ENCODE data around the gene E2F4.

E2F4 gene

GRCh38 chr16:67154578-67155294 is 37.2 kb upstream of the E2F4 start:
- H3K27me3 Mint-ChIP-seq (ENCODE audit: low read depth), result no peaks in the 10 kb centered on the region

GRCh38 chr16:67155295-67156142 is 36.4 kb upstream of the E2F4 start:
- Mint-ChIP-seq H3K4me1 (ENCODE audit: low read depth) (peaks cover 55% of the 10 kb centered on the region), H3K4me3 (peak overlapping the region; percentile 78), H3K36me3 (ENCODE audit: low read depth) (peaks cover 39% of the 10 kb centered on the region), H3K27me3 (ENCODE audit: low read depth) (no peaks in the 10 kb centered on the region), H3K27ac (peak overlapping the region; percentile 99), H3K9me3 (no peaks in the 10 kb centered on the region)

More at GRCh38 chr16:67154578-67155294, 37.2 kb upstream of the E2F4 start:
- peaks cover 39% of the 10 kb centered on the region for H3K36me3 Mint-ChIP-seq (ENCODE audit: low read depth)
- peaks cover 55% of the 10 kb centered on the region for H3K4me1 Mint-ChIP-seq (ENCODE audit: low read depth)
- H3K9me3 Mint-ChIP-seq, result no peaks in the 10 kb centered on the region
- H3K27ac Mint-ChIP-seq, result no peak overlapping the region
- peak overlapping the region; percentile 78 for H3K4me3 Mint-ChIP-seq

GRCh38 chr16:67156143-67156844 is 35.7 kb upstream of the E2F4 start:
- Mint-ChIP-seq H3K27ac (peak overlapping the region; percentile 99), H3K9me3 (no peaks in the 10 kb centered on the region), H3K36me3 (ENCODE audit: low read depth) (peaks cover 42% of the 10 kb centered on the region), H3K4me1 (ENCODE audit: low read depth) (peaks cover 56% of the 10 kb centered on the region), H3K27me3 (ENCODE audit: low read depth) (no peaks in the 10 kb centered on the region), H3K4me3 (peak overlapping the region; percentile 59)

GRCh38 chr16:67157106-67157748 is 34.7 kb upstream of the E2F4 start:
- Mint-ChIP-seq H3K27me3 (ENCODE audit: low read depth) (no peaks in the 10 kb centered on the region), H3K27ac (peak overlapping the region; percentile 99), H3K36me3 (ENCODE audit: low read depth) (peaks cover 44% of the 10 kb centered on the region), H3K4me1 (ENCODE audit: low read depth) (peaks cover 56% of the 10 kb centered on the region), H3K9me3 (no peaks in the 10 kb centered on the region), H3K4me3 (peak overlapping the region; percentile 91)

GRCh38 chr16:67157892-67158635 is 33.9 kb upstream of the E2F4 start:
- peak overlapping the region; percentile 99 for H3K27ac Mint-ChIP-seq
- peaks cover 39% of the 10 kb centered on the region for H3K36me3 Mint-ChIP-seq (ENCODE audit: low read depth)
- peak overlapping the region; percentile 91 for H3K4me3 Mint-ChIP-seq
- H3K9me3 Mint-ChIP-seq, result no peaks in the 10 kb centered on the region
- no peaks in the 10 kb centered on the region for H3K27me3 Mint-ChIP-seq (ENCODE audit: low read depth)
- H3K4me1 Mint-ChIP-seq (ENCODE audit: low read depth), result peaks cover 54% of the 10 kb centered on the region

GRCh38 chr16:67158637-67159600 is 33.0 kb upstream of the E2F4 start:
- peaks cover 33% of the 10 kb centered on the region for H3K36me3 Mint-ChIP-seq (ENCODE audit: low read depth)
- no peaks in the 10 kb centered on the region for H3K9me3 Mint-ChIP-seq
- H3K27me3 Mint-ChIP-seq (ENCODE audit: low read depth), result no peaks in the 10 kb centered on the region
- peak overlapping the region; percentile 99 for H3K27ac Mint-ChIP-seq
- peaks cover 48% of the 10 kb centered on the region for H3K4me1 Mint-ChIP-seq (ENCODE audit: low read depth)
- H3K4me3 Mint-ChIP-seq, result peak overlapping the region; percentile 91

- H3K27me3 Mint-ChIP-seq (ENCODE audit: low read depth), result peaks cover 16% of the 10 kb centered on the region
- peaks cover 46% of the 10 kb centered on the region for H3K4me1 Mint-ChIP-seq (ENCODE audit: low read depth)
- H3K9me3 Mint-ChIP-seq, result no peaks in the 10 kb centered on the region
- no peak overlapping the region for H3K27ac Mint-ChIP-seq
- peak overlapping the region; percentile 56 for H3K4me3 Mint-ChIP-seq
- H3K36me3 Mint-ChIP-seq (ENCODE audit: low read depth), result peaks cover 30% of the 10 kb centered on the region
These were observed 30.3 kb upstream of the E2F4 start for GRCh38 chr16:67161595-67162058.

- Mint-ChIP-seq H3K36me3 (ENCODE audit: low read depth) (peaks cover 29% of the 10 kb centered on the region), H3K4me3 (peak overlapping the region; percentile 68), H3K9me3 (no peaks in the 10 kb centered on the region), H3K27me3 (ENCODE audit: low read depth) (peaks cover 19% of the 10 kb centered on the region), H3K4me1 (ENCODE audit: low read depth) (peaks cover 44% of the 10 kb centered on the region), H3K27ac (peak overlapping the region; percentile 50)
These were observed 29.3 kb upstream of the E2F4 start for GRCh38 chr16:67162506-67163163.

- Mint-ChIP-seq H3K27ac (peak overlapping the region; percentile 41), H3K9me3 (no peaks in the 10 kb centered on the region), H3K36me3 (ENCODE audit: low read depth) (peaks cover 26% of the 10 kb centered on the region), H3K27me3 (ENCODE audit: low read depth) (peaks cover 19% of the 10 kb centered on the region), H3K4me3 (peak overlapping the region; percentile 68), H3K4me1 (ENCODE audit: low read depth) (peaks cover 39% of the 10 kb centered on the region)
These were observed 28.6 kb upstream of the E2F4 start for GRCh38 chr16:67163164-67163998.

- Mint-ChIP-seq H3K9me3 (no peaks in the 10 kb centered on the region), H3K36me3 (ENCODE audit: low read depth) (peaks cover 22% of the 10 kb centered on the region), H3K4me3 (peak overlapping the region; percentile 68), H3K27me3 (ENCODE audit: low read depth) (peaks cover 19% of the 10 kb centered on the region), H3K27ac (peak overlapping the region; percentile 41), H3K4me1 (ENCODE audit: low read depth) (peaks cover 37% of the 10 kb centered on the region)
These were observed 27.9 kb upstream of the E2F4 start for GRCh38 chr16:67163999-67164558.

GRCh38 chr16:67164599-67165061 is 27.3 kb upstream of the E2F4 start, which contains the start of gene HSF4:
Gene HSF4 (plus strand): TSS chr16:67164745. CDS start chr16:67164812, 67 bp downstream.
- Mint-ChIP-seq H3K4me1 (ENCODE audit: low read depth) (peaks cover 39% of the 10 kb centered on the region), H3K4me3 (peak within 1 kb of the TSS; percentile 68), H3K36me3 (ENCODE audit: low read depth) (peaks cover 22% of the 10 kb centered on the region), H3K9me3 (no peaks in the 10 kb centered on the region), H3K27me3 (ENCODE audit: low read depth) (peaks cover 19% of the 10 kb centered on the region), H3K27ac (peak within 1 kb of the TSS; percentile 41)
